GM06990 (cell line): ENCODE measurements around the gene SRRD.
"Not testable (repeated sequence)": the region's sequence is repeated elsewhere in the genome, so short reads cannot be mapped to it uniquely, and the experiment has no call there.

Source experiments
- DNase-seq: peaks from one replicate; pipeline ENCODE4 v3.0.0-alpha.2; 2011; ENCODE audit not compliant: insufficient read length; ENCODE audit errors: extremely low read depth
- H3K27me3 ChIP-seq: replicated peaks from 2 replicates; pipeline ENCODE4 v1.6.0; 2011; ENCODE audit warnings: low read length; ENCODE audit not compliant: control insufficient read depth, insufficient read depth
- H3K36me3 ChIP-seq: 2 replicates; pipeline ENCODE4 v1.5.1; 2011; ENCODE audit warnings: low read length; ENCODE audit not compliant: control insufficient read depth, insufficient read depth
- H3K4me3 ChIP-seq: replicated peaks from 2 replicates; pipeline ENCODE4 v1.5.1; 2011; ENCODE audit warnings: low read depth, mild to moderate bottlenecking, control low read depth, low read length
- TF ChIP-seq, protein P1 (sequence below): IDR thresholded peaks from 2 replicates; pipeline ENCODE4 v1.5.1; 2011; ENCODE audit warnings: low read length, control low read depth, mild to moderate bottlenecking, inconsistent platforms; ENCODE audit not compliant: insufficient read depth, poor library complexity, severe bottlenecking

SRRD gene

DNA sequence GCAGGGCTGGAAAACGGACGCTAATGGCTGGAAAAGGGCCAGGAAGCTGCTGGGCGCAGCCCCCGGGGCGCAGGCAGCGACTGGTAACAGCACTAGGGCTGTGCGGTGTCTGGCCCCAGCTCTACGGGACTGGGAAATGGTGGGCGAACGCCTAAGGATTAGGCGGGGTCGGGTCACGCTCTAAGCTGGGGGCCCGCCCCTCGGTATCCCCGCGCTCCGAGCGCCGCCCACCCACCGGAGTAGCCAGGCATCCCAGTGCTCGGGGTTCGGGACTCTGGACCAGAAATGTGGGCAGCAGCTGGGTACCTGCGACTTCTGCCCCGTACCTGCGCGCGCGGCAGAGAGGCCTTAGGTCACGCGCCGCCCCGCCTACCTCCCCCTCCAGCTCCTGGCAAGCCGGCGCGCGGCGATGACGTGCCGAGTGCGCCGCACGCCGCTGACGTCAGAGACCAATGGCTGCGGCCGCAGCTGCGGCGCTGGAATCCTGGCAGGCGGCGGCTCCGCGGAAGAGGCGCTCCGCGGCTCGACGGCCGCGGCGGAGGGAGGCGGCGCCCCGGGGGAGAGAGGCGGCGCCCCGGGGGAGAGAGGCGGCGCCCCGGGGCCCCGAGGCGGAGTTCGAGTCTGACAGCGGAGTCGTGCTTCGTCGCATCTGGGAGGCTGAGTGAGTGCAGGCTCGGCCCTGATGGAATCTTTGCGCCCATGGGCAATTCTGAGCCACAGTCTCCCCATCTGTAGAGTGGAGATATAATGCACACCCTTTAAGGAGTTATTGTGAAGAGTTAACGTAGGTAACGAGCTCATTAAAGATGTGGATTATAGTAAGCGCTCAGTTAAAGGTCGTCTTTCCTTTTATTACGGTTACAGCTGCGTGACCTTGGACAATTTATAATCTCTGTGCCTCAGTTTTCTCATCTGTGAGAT is at the start of gene SRRD, which contains the start of gene HPS4:
SRRD (plus strand) TSS at position 439 of the 921 bp plus-strand sequence; CDS start at position 453, 14 bp downstream.
HPS4 (minus strand) TSS at position 345 of the 921 bp plus-strand sequence. CDS start 2,021 bp downstream, outside the sequence.
- H3K27me3 ChIP-seq = no peaks in the 10 kb centered on the region
- peak within 1 kb of the TSS; percentile 93 for H3K4me3 ChIP-seq
- peaks cover 8% of the 10 kb centered on the region for H3K36me3 ChIP-seq
- DNase-seq = peak; percentile 93
- TF ChIP-seq, protein P1, sequence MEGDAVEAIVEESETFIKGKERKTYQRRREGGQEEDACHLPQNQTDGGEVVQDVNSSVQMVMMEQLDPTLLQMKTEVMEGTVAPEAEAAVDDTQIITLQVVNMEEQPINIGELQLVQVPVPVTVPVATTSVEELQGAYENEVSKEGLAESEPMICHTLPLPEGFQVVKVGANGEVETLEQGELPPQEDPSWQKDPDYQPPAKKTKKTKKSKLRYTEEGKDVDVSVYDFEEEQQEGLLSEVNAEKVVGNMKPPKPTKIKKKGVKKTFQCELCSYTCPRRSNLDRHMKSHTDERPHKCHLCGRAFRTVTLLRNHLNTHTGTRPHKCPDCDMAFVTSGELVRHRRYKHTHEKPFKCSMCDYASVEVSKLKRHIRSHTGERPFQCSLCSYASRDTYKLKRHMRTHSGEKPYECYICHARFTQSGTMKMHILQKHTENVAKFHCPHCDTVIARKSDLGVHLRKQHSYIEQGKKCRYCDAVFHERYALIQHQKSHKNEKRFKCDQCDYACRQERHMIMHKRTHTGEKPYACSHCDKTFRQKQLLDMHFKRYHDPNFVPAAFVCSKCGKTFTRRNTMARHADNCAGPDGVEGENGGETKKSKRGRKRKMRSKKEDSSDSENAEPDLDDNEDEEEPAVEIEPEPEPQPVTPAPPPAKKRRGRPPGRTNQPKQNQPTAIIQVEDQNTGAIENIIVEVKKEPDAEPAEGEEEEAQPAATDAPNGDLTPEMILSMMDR = no peak

- Histone ChIP-seq H3K4me3 (no peak overlapping the region), H3K36me3 (peaks cover 16% of the 10 kb centered on the region), H3K27me3 (no peaks in the 10 kb centered on the region)
- no peak for DNase-seq
- TF ChIP-seq, protein P1 = no peak
These were observed 48.2 kb upstream of the SRRD start for GRCh38 chr22:26435327-26436093.

DNA sequence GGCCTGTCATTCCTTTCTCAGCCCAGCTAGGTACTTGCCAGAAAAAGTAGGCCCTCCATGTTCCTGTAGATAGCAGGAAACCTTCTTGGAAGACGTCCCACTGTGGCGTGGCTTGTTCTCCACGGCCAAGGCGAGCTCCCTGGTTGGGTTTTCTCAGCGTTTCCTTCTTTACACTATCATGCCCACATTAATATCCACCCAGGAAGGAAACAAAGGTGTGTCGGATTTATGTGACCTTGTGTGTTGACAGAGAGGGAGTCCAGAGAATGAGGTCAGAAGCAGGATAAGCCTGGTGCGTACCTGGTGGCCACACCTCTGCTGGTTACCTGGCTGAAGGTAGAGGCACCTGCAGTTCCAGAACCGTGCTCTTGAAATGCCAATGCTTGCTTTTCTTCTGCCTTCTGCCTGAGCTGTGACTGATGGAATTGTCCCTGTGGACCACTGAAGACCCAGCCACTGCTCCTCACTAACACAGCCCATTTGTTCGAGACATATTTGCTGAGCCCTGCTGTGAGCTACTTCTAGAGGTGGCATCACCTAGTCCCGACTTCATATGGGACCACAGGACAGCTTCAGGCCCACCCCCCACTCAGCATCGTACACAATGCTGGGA is 46.7 kb upstream of the SRRD start:
- H3K27me3 ChIP-seq = no peaks in the 10 kb centered on the region
- DNase-seq = no peak
- no peak overlapping the region for H3K4me3 ChIP-seq
- TF ChIP-seq, protein P1 = no peak
- peaks cover 16% of the 10 kb centered on the region for H3K36me3 ChIP-seq

- Histone ChIP-seq H3K36me3 (peaks cover 16% of the 10 kb centered on the region), H3K4me3 (no peak overlapping the region), H3K27me3 (no peaks in the 10 kb centered on the region)
- TF ChIP-seq, protein P1 = no peak
- no peak for DNase-seq
These were observed 45.8 kb upstream of the SRRD start for GRCh38 chr22:26437694-26438392.

- not testable (repeated sequence) for DNase-seq, H3K4me3 ChIP-seq, H3K27me3 ChIP-seq
- peaks cover 15% of the 10 kb centered on the region for H3K36me3 ChIP-seq
These were observed 44.9 kb upstream of the SRRD start for GRCh38 chr22:26438776-26439175.
